OCI-LY1 (cell line): ENCODE measurements around the gene MGAT4C.

Experiments
- CTCF ChIP-seq: fragments of 200-600 bp; sonication (generic), shearing (Covaris generic); IDR thresholded peaks from 2 replicates; pipeline ENCODE4 v1.5.1; 2017; ENCODE audit warnings: mild to moderate bottlenecking, antibody characterized with exemption, low read length, moderate library complexity, mixed read lengths
- EZH2 ChIP-seq: fragments of 200-600 bp; sonication (generic), shearing (Covaris generic); IDR thresholded peaks from 2 replicates; pipeline ENCODE4 v1.8.0; 2017; ENCODE audit warnings: borderline replicate concordance, mixed run types, mild to moderate bottlenecking, antibody characterized with exemption, low read length, moderate library complexity, mixed read lengths

GRCh38 chr12:86196465-86196864, 59.7 kb downstream of the MGAT4C start:
- no peak for TF ChIP-seq CTCF
- TF ChIP-seq EZH2: no peak
